T-helper 17 cell (primary cell): ENCODE results near the gene ARCN1. TPM values are rescaled to one million over a fixed set of nuclear protein-coding genes. Genes with fewer than 3 reads are reported as not detected.
A peak's percentile ranks its signal among the peaks of the same experiment; 100 is the strongest.

Experiments
- ATAC-seq: fragments of 150-1000 bp; cut with Tn5 transposase; 2 replicates; pipeline ENCODE4 v1.10.0; 2021; ENCODE audit warnings: mild to moderate bottlenecking, moderate library complexity
- DNase-seq, 3 donors: peaks; one replicate each; pipeline versions ENCODE4 v3.0.0 to v3.0.0-alpha.2; 2020 to 2021
- H3K9me3 ChIP-seq: one replicate; pipeline ENCODE4 v1.7.0; 2013; ENCODE audit warnings: low read length, mild to moderate bottlenecking; ENCODE audit not compliant: control insufficient read depth, poor library complexity, severe bottlenecking
- H3K27ac Mint-ChIP-seq: one replicate; pipeline ENCODE4 v1.8.0; 2022; ENCODE audit warnings: mild to moderate bottlenecking, moderate library complexity, mixed read lengths
- H3K27me3 Mint-ChIP-seq: one replicate; pipeline ENCODE4 v1.8.0; 2022; ENCODE audit warnings: mixed read lengths
- H3K36me3 Mint-ChIP-seq: one replicate; pipeline ENCODE4 v1.8.0; 2022; ENCODE audit warnings: low read depth, mixed read lengths
- H3K4me1 Mint-ChIP-seq: one replicate; pipeline ENCODE4 v1.8.0; 2022; ENCODE audit warnings: mild to moderate bottlenecking, mixed read lengths
- H3K4me3 Mint-ChIP-seq: one replicate; pipeline ENCODE4 v1.8.0; 2022; ENCODE audit warnings: mild to moderate bottlenecking, moderate library complexity, mixed read lengths
- total RNA-seq, 4 donors: library from RNA in 2 of 4; stranded (reverse) in 2 of 4; gene quantifications; one replicate each; pipeline ENCODE4 v1.2.3 and lab custom pipeline; 2022 to 2026

Gene ARCN1
- total RNA-seq, 2 donors from 2014 or later: 86.2 to 87.5 TPM

GRCh38 chr11:118635237-118635591 lies 63.0 kb downstream of the ARCN1 start:
- no peak overlapping the region for H3K4me3 Mint-ChIP-seq
- ATAC-seq (no peak), DNase-seq (no peak)
- no peaks in the 10 kb centered on the region for H3K9me3 ChIP-seq
- peaks cover 9% of the 10 kb centered on the region for H3K27me3 Mint-ChIP-seq
- H3K36me3 Mint-ChIP-seq: peaks cover 2% of the 10 kb centered on the region
- no peak overlapping the region for H3K27ac Mint-ChIP-seq
- peaks cover 4% of the 10 kb centered on the region for H3K4me1 Mint-ChIP-seq

- no peak for DNase-seq
- H3K9me3 ChIP-seq: no peaks in the 10 kb centered on the region
- Mint-ChIP-seq H3K27me3 (peaks cover 9% of the 10 kb centered on the region), H3K4me1 (peaks cover 4% of the 10 kb centered on the region), H3K27ac (no peak overlapping the region), H3K36me3 (peaks cover 2% of the 10 kb centered on the region), H3K4me3 (no peak overlapping the region)
- ATAC-seq: no peak
Measured at GRCh38 chr11:118635642-118636041, 63.4 kb downstream of the ARCN1 start.

- Mint-ChIP-seq H3K27me3 (peaks cover 9% of the 10 kb centered on the region), H3K27ac (peak overlapping the region; percentile 43), H3K36me3 (peaks cover 4% of the 10 kb centered on the region), H3K4me1 (peaks cover 3% of the 10 kb centered on the region), H3K4me3 (no peak overlapping the region)
- DNase-seq (no peak), ATAC-seq (no peak)
- H3K9me3 ChIP-seq: no peaks in the 10 kb centered on the region
Measured at GRCh38 chr11:118636569-118637290, 64.5 kb downstream of the ARCN1 start.

GRCh38 chr11:118638726-118639125 lies 66.5 kb downstream of the ARCN1 start:
- Mint-ChIP-seq H3K4me3 (no peak overlapping the region), H3K4me1 (peaks cover 6% of the 10 kb centered on the region), H3K27me3 (peaks cover 4% of the 10 kb centered on the region), H3K36me3 (peaks cover 4% of the 10 kb centered on the region), H3K27ac (no peak overlapping the region)
- no peak for ATAC-seq
- no peak for DNase-seq
- H3K9me3 ChIP-seq: no peaks in the 10 kb centered on the region

- ATAC-seq (no peak), DNase-seq (no peak)
- H3K9me3 ChIP-seq: no peaks in the 10 kb centered on the region
- Mint-ChIP-seq H3K36me3 (peaks cover 2% of the 10 kb centered on the region), H3K4me3 (no peak overlapping the region), H3K4me1 (peaks cover 6% of the 10 kb centered on the region), H3K27ac (no peak overlapping the region), H3K27me3 (peaks cover 4% of the 10 kb centered on the region)
Measured at GRCh38 chr11:118639899-118640298, 67.7 kb downstream of the ARCN1 start.

DNA sequence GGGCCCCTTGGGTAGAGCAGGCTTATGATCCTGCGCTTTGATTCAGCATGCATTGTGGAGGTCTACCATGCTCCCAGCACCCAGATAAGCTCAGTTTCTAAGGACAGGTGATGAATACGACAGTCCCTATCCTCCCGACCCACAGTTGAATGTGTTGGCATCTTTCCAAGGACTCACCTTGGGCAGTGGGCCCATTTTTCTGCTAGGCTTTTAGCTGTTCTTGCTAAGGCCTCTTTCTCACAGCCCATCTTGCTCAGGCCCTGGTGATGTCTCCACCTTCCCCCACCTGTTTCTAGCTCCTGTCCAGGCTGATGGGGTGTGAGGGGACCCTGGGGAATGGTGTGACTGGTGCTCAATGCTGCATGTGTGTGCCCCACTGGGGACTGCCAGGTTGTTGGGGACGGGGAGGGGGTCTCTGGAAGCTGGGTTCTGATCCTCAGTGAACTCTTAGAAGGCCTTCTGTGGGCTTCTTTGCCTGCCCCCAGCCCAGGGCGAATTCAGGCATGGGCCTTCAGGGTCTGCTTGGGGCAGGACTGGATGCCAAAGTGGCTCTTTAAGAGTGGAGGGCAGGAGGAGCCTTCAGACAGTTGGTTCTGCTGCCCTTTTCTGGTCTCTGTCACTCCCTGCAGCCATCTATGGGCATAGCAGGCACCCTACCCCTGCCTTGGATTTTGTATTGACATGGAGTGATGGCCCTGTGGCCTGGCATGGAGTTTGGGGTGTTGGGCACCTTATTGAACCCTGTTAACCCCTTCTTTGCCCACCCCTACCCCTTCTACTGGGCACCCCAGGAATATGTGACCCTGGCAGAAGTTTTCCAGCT lies 68.3 kb downstream of the ARCN1 start:
- Mint-ChIP-seq H3K27ac (no peak overlapping the region), H3K4me3 (no peak overlapping the region), H3K4me1 (peaks cover 6% of the 10 kb centered on the region), H3K27me3 (peaks cover 4% of the 10 kb centered on the region), H3K36me3 (peaks cover 2% of the 10 kb centered on the region)
- ATAC-seq (no peak), DNase-seq (no peak)
- no peaks in the 10 kb centered on the region for H3K9me3 ChIP-seq

- ATAC-seq (no peak), DNase-seq (no peak)
- no peaks in the 10 kb centered on the region for H3K27me3 Mint-ChIP-seq
- peaks cover 2% of the 10 kb centered on the region for H3K36me3 Mint-ChIP-seq
- no peak overlapping the region for H3K4me3 Mint-ChIP-seq
- peaks cover 6% of the 10 kb centered on the region for H3K4me1 Mint-ChIP-seq
- H3K27ac Mint-ChIP-seq: no peak overlapping the region
- no peaks in the 10 kb centered on the region for H3K9me3 ChIP-seq
Measured at GRCh38 chr11:118641397-118642019, 69.3 kb downstream of the ARCN1 start.

DNA sequence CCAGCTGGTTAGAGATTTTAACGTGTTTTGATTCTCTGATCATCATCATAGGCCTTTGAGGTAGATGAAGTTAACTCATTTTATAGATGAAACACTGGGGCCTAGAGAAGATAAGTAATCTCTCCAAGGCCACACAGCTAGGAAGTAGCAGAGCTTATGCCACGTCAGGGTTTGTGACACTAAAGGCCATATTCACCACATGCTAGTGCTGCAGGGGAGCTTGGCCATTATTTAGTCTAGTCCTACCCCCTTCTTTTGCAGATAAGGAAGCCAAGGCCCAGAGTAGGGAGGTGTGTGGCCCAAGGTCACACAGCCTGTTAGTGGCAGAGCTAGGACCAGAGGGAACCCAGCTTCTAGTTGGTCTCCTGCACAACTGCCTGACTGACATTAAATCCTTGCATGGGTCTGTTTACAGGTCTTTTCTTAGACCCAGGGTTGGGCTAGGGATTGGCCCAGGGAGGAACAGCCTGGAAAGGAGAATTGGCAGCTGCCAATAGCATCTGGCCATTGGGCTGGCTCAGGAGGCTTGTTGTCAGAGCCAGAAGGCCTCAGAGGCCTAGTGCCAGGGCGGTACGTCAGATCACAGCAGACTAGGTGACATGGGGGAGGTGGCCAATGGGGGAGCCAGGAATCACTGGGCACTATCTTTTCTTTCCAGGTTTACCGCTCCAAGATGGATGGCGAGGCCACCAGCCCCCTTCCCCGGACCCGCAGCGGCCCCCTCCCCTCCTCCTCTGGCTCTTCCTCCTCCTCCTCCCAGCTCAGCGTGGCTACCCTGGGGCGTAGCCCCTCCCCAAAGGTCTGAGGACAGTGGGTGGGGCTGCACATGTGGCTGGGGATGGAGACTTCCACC lies 71.2 kb downstream of the ARCN1 start:
- no peak overlapping the region for H3K4me3 Mint-ChIP-seq
- H3K4me1 Mint-ChIP-seq: peaks cover 5% of the 10 kb centered on the region
- H3K27ac Mint-ChIP-seq: no peak overlapping the region
- no peaks in the 10 kb centered on the region for H3K9me3 ChIP-seq
- ATAC-seq: no peak
- no peaks in the 10 kb centered on the region for H3K27me3 Mint-ChIP-seq
- peaks cover 2% of the 10 kb centered on the region for H3K36me3 Mint-ChIP-seq
- DNase-seq: no peak

DNA sequence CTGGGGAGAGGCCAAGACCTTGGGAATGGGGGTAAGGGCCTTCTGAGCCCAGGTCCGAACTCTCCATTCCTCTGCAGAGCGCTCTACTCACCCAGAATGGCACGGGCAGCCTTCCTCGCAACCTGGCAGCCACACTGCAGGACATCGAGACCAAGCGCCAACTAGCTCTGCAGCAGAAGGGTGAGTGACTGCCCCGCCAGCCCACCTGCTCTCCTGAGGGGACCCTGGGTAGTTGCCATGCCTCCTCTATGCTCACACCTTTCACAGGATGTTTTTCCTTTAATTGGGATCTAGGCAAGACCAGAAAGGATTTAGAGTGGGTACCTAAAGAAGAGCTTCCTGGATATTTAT lies 71.8 kb downstream of the ARCN1 start:
- Mint-ChIP-seq H3K36me3 (peaks cover 2% of the 10 kb centered on the region), H3K4me1 (peaks cover 5% of the 10 kb centered on the region), H3K27ac (no peak overlapping the region), H3K27me3 (no peaks in the 10 kb centered on the region), H3K4me3 (no peak overlapping the region)
- no peak for DNase-seq
- H3K9me3 ChIP-seq: no peaks in the 10 kb centered on the region
- no peak for ATAC-seq

GRCh38 chr11:118644496-118644895 lies 72.3 kb downstream of the ARCN1 start:
- Mint-ChIP-seq H3K4me1 (peaks cover 5% of the 10 kb centered on the region), H3K4me3 (no peak overlapping the region), H3K27me3 (no peaks in the 10 kb centered on the region), H3K36me3 (peaks cover 2% of the 10 kb centered on the region), H3K27ac (no peak overlapping the region)
- ATAC-seq (no peak), DNase-seq (no peak)
- no peaks in the 10 kb centered on the region for H3K9me3 ChIP-seq

DNA sequence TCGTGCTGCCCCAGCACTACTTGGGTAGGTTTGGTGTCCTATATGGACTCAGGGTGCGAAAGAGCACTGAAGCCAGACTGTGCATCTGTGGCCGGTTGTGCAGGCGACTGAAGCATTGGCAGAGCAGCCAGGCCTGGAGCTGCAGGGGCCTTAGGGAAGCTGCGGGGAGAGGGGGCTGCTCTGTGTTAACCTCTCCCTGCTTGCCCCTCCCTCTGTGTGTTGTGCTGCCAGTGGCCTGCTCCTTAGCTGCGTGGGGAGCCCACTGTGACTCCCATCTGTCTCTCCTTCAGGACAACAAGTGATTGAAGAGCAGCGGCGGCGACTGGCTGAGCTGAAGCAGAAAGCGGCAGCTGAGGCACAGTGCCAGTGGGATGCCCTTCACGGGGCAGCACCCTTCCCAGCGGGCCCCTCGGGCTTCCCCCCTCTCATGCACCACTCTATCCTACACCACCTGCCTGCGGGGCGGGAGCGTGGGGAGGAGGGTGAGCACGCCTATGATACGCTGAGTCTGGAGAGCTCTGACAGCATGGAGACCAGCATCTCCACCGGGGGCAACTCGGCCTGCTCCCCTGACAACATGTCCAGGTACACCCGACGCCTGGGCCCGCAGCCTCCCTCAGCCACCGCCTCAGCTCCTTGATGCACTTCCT lies 73.0 kb downstream of the ARCN1 start:
- H3K27me3 Mint-ChIP-seq: no peaks in the 10 kb centered on the region
- H3K36me3 Mint-ChIP-seq: peaks cover 2% of the 10 kb centered on the region
- H3K9me3 ChIP-seq: no peaks in the 10 kb centered on the region
- DNase-seq: no peak
- no peak for ATAC-seq
- H3K4me1 Mint-ChIP-seq: peaks cover 5% of the 10 kb centered on the region
- no peak overlapping the region for H3K4me3 Mint-ChIP-seq
- H3K27ac Mint-ChIP-seq: no peak overlapping the region

GRCh38 chr11:118646393-118646792 lies 74.2 kb downstream of the ARCN1 start:
- Mint-ChIP-seq H3K27me3 (no peaks in the 10 kb centered on the region), H3K27ac (peak overlapping the region; percentile 62), H3K36me3 (peaks cover 2% of the 10 kb centered on the region), H3K4me1 (peaks cover 5% of the 10 kb centered on the region), H3K4me3 (no peak overlapping the region)
- DNase-seq (no peak), ATAC-seq (no peak)
- H3K9me3 ChIP-seq: no peaks in the 10 kb centered on the region
